HEK293T (cell line): ENCODE results near the gene FILIP1.

ENCODE experiments used
- BHLHE40 ChIP-seq: fragments of 450-650 bp; IDR thresholded peaks from 2 replicates; pipeline ENCODE4 v1.6.1; 2016; ENCODE audit warnings: mild to moderate bottlenecking, moderate library complexity, borderline replicate concordance
- CTBP1 ChIP-seq: fragments of 450-650 bp; IDR thresholded peaks from 2 replicates; pipeline ENCODE4 v1.6.1; 2016; ENCODE audit warnings: borderline replicate concordance
- FOXK2 ChIP-seq: fragments of 450-650 bp; IDR thresholded peaks from 2 replicates; pipeline ENCODE4 v1.6.1; 2016; ENCODE audit warnings: mild to moderate bottlenecking
- FOXM1 ChIP-seq: fragments of 450-650 bp; IDR thresholded peaks from 2 replicates; pipeline ENCODE4 v1.6.1; 2017; ENCODE audit warnings: mild to moderate bottlenecking, borderline replicate concordance
- L3MBTL2 ChIP-seq: fragments of 450-650 bp; conservative IDR thresholded peaks from 2 replicates; pipeline ENCODE4 v1.6.1; 2016; ENCODE audit warnings: mild to moderate bottlenecking
- LEF1 ChIP-seq: fragments of 450-650 bp; IDR thresholded peaks from 2 replicates; pipeline ENCODE4 v1.6.1; 2017; ENCODE audit warnings: mild to moderate bottlenecking, borderline replicate concordance
- NFRKB ChIP-seq: fragments of 450-650 bp; IDR thresholded peaks from 2 replicates; pipeline ENCODE4 v1.6.1; 2016; ENCODE audit warnings: mild to moderate bottlenecking, moderate library complexity
- SP1 ChIP-seq: fragments of 450-650 bp; IDR thresholded peaks from 2 replicates; pipeline ENCODE4 v1.6.1; 2017
- SUZ12 ChIP-seq: fragments of 450-650 bp; IDR thresholded peaks from 2 replicates; pipeline ENCODE4 v1.6.1; 2016; ENCODE audit warnings: mild to moderate bottlenecking
- TARDBP ChIP-seq: fragments of 450-650 bp; IDR thresholded peaks from 2 replicates; pipeline ENCODE4 v1.6.1; 2016

DNA sequence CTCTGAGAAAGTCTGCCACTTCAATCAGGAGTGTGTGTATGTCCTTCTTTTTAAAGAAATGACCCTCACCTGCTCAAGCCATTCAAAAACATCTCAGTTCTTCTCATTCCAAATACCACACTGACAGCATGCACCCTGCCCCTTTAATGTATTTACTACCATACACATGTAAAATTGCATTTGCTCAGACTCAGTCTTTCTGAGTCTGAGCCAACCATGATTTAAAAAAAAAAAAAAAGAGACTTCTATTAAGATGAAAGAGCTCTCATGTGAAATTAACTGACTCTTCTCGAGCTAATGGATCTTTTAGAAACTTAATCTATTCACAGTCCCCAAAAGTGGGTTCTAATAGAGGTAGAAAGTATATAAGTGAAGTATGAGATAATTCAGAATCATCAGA is 1.4 kb upstream of the FILIP1 start:
- TF ChIP-seq BHLHE40, result no peak
- TF ChIP-seq NFRKB, result no peak
- no peak for TF ChIP-seq FOXK2
- no peak for TF ChIP-seq SUZ12
- no peak for TF ChIP-seq SP1
- no peak for TF ChIP-seq TARDBP
- TF ChIP-seq CTBP1, result no peak
- no peak for TF ChIP-seq FOXM1
- no peak for TF ChIP-seq L3MBTL2
- TF ChIP-seq LEF1, result no peak
